Fibroblast of villous mesenchyme (primary cell): ENCODE data around the gene ADCY5. TPM values are rescaled to one million over a fixed set of nuclear protein-coding genes. Genes with fewer than 3 reads are reported as not detected.

Experiments
- DNase-seq: peaks from one replicate; pipeline ENCODE4 v3.0.0-alpha.2; 2010; ENCODE audit warnings: low read depth
- H3K4me3 ChIP-seq: 2 replicates; pipeline ENCODE4 v1.5.1; 2011; ENCODE audit warnings: low read depth, mild to moderate bottlenecking, low read length
- CTCF ChIP-seq: IDR thresholded peaks from 2 replicates; pipeline ENCODE4 v1.5.1; 2012; ENCODE audit warnings: low read depth, mild to moderate bottlenecking, low read length; ENCODE audit not compliant: insufficient read depth
- total RNA-seq: library from RNA; depleted of rRNA; stranded (reverse); fragments of >200 nt; gene quantifications from 2 replicates; pipeline ENCODE4 v1.2.3, GENCODE V29; 2012

Gene ADCY5
- total RNA-seq, 1 donor: 0.43 TPM

GRCh38 chr3:123459862-123460261 lies 11.0 kb upstream of the ADCY5 start:
- TF ChIP-seq CTCF: no peak
- H3K4me3 ChIP-seq: no peak overlapping the region
- no peak for DNase-seq

- no peak overlapping the region for H3K4me3 ChIP-seq
- DNase-seq: no peak
- no peak for TF ChIP-seq CTCF
Observed at GRCh38 chr3:123458255-123458654, 9.4 kb upstream of the ADCY5 start.

- TF ChIP-seq CTCF: no peak
- H3K4me3 ChIP-seq: no peak overlapping the region
- no peak for DNase-seq
Observed at GRCh38 chr3:123457841-123458240, 9.0 kb upstream of the ADCY5 start.

GRCh38 chr3:123453675-123454074 lies 4.8 kb upstream of the ADCY5 start:
- TF ChIP-seq CTCF: no peak
- DNase-seq: no peak
- no peak overlapping the region for H3K4me3 ChIP-seq

GRCh38 chr3:123451186-123451585 lies 2.3 kb upstream of the ADCY5 start:
- no peak for DNase-seq
- no peak overlapping the region for H3K4me3 ChIP-seq
- no peak for TF ChIP-seq CTCF

- DNase-seq: no peak
- peak overlapping the region; percentile 57 for H3K4me3 ChIP-seq
- TF ChIP-seq CTCF: no peak
Observed at GRCh38 chr3:123449997-123450604, 1.2 kb upstream of the ADCY5 start.
